WTC11 (cell line): Measurements from ENCODE around the gene EGFL8. TPM values are rescaled to one million over a fixed set of nuclear protein-coding genes. Genes with fewer than 3 reads are reported as not detected.

Experiments used
- ATAC-seq: fragments of 200-7000 bp; cut with Tn5 transposase; 2 replicates; pipeline ENCODE4 v1.10.0; 2021; ENCODE audit warnings: mild to moderate bottlenecking, moderate library complexity
- CTCF ChIA-PET: fragments of 300-600 bp; sonication (Branson Sonifier 250); formaldehyde crosslinking; loops from one replicate; lab custom pipeline; 2021; ENCODE audit warnings: antibody characterized with exemption; lab: Charles Lee
- POLR2A ChIA-PET: fragments of 350-600 bp; sonication (Branson Sonifier 250); formaldehyde crosslinking; loops from one replicate; lab custom pipeline; 2021; ENCODE audit warnings: antibody characterized with exemption; lab: Charles Lee
- DNase-seq: peaks from one replicate; pipeline ENCODE4 v3.0.0; 2021; ENCODE audit warnings: low spot score
- H3K27ac Mint-ChIP-seq: 2 replicates; pipeline ENCODE4 v1.8.0; 2021; ENCODE audit warnings: mixed read lengths
- H3K27me3 Mint-ChIP-seq: 2 replicates; pipeline ENCODE4 v1.8.0; 2021; ENCODE audit warnings: low read depth, mild to moderate bottlenecking, moderate library complexity, mixed read lengths
- H3K36me3 Mint-ChIP-seq: 2 replicates; pipeline ENCODE4 v1.8.0; 2021; ENCODE audit warnings: mixed read lengths
- H3K4me1 Mint-ChIP-seq: 2 replicates; pipeline ENCODE4 v1.8.0; 2022; ENCODE audit warnings: mixed read lengths
- H3K4me3 Mint-ChIP-seq: 2 replicates; pipeline ENCODE4 v1.8.0; 2021; ENCODE audit warnings: mild to moderate bottlenecking, moderate library complexity, mixed read lengths
- H3K9me3 Mint-ChIP-seq: 2 replicates; pipeline ENCODE4 v1.8.0; 2021; ENCODE audit warnings: mixed read lengths
- AR ChIP-seq: fragments of 250-450 bp; sonication (Bioruptor Pico); IDR thresholded peaks from 2 replicates; pipeline ENCODE4 v1.9.0; 2021; ENCODE audit warnings: mild to moderate bottlenecking
- EMX1 ChIP-seq: fragments of 250-450 bp; sonication (Bioruptor Pico); IDR thresholded peaks from 2 replicates; pipeline ENCODE4 v1.8.0; 2021; ENCODE audit warnings: mild to moderate bottlenecking
- GABPB1 ChIP-seq: sonication (generic); formaldehyde crosslinking; IDR thresholded peaks from 2 replicates; pipeline ENCODE4 v1.8.1; 2023; ENCODE audit warnings: mild to moderate bottlenecking, missing genetic modification reagents
- IRF2 ChIP-seq: sonication (generic); formaldehyde crosslinking; IDR thresholded peaks from 2 replicates; pipeline ENCODE4 v1.8.0; 2022; ENCODE audit warnings: low read depth, missing genetic modification reagents, borderline replicate concordance
- NFE2L1 ChIP-seq: sonication (generic); formaldehyde crosslinking; IDR thresholded peaks from 2 replicates; pipeline ENCODE4 v1.8.1; 2023; ENCODE audit warnings: missing genetic modification reagents
- NR2C2 ChIP-seq: sonication (generic); formaldehyde crosslinking; IDR thresholded peaks from 2 replicates; pipeline ENCODE4 v1.8.0; 2022; ENCODE audit warnings: mild to moderate bottlenecking, missing genetic modification reagents
- OVOL2 ChIP-seq: fragments of 250-450 bp; sonication (Bioruptor Pico); IDR thresholded peaks from 2 replicates; pipeline ENCODE4 v1.9.0; 2021; ENCODE audit warnings: mild to moderate bottlenecking, borderline replicate concordance
- PRDM15 ChIP-seq: sonication (generic); formaldehyde crosslinking; IDR thresholded peaks from 2 replicates; pipeline ENCODE4 v1.8.0; 2022; ENCODE audit warnings: missing genetic modification reagents
- SP1 ChIP-seq: sonication (generic); formaldehyde crosslinking; conservative IDR thresholded peaks from 2 replicates; pipeline ENCODE4 v1.8.1; 2022; ENCODE audit warnings: missing genetic modification reagents
- USF1 ChIP-seq: sonication (generic); formaldehyde crosslinking; IDR thresholded peaks from 2 replicates; pipeline ENCODE4 v1.8.0; 2022; ENCODE audit warnings: mild to moderate bottlenecking, missing genetic modification reagents
- USF2 ChIP-seq: sonication (generic); formaldehyde crosslinking; IDR thresholded peaks from 2 replicates; pipeline ENCODE4 v1.8.1; 2023; ENCODE audit warnings: mild to moderate bottlenecking, missing genetic modification reagents, moderate library complexity
- ZNF138 ChIP-seq: sonication (generic); formaldehyde crosslinking; conservative IDR thresholded peaks from 2 replicates; pipeline ENCODE4 v1.8.1; 2022; ENCODE audit warnings: mild to moderate bottlenecking, moderate library complexity, missing genetic modification reagents
- ZNF263 ChIP-seq: sonication (generic); formaldehyde crosslinking; IDR thresholded peaks from 2 replicates; pipeline ENCODE4 v1.8.1; 2022; ENCODE audit warnings: low read depth, mild to moderate bottlenecking, moderate library complexity, missing genetic modification reagents
- total RNA-seq: library from RNA; stranded (reverse); gene quantifications from 3 replicates; pipeline ENCODE4 v1.2.3, GENCODE V29; 2021

EGFL8 gene
- total RNA-seq, 1 experiment from 2014 or later = 17.5 TPM

- ChIA-PET POLR2A (interaction anchor here (0.5 to 1.2 kb wide), 3 partner anchors 13 to 567 kb away, joined by 3 read pairs; partner anchors contain the start of gene ATF6B), CTCF (interaction anchor here (0.6 to 1.9 kb wide), 6 partner anchors 8 to 764 kb away, joined by 3 to 11 read pairs (median 4); partner anchors contain the start of gene PRRT1)
- Mint-ChIP-seq H3K4me1 (peaks cover 64% of the 10 kb centered on the region), H3K27me3 (no peaks in the 10 kb centered on the region), H3K27ac (peak within 1 kb of the TSS; percentile 88), H3K36me3 (peaks cover 22% of the 10 kb centered on the region), H3K4me3 (peak within 1 kb of the TSS; percentile 85), H3K9me3 (no peaks in the 10 kb centered on the region)
- DNase-seq (peak; percentile 68), ATAC-seq (peak; percentile 64)
- TF ChIP-seq GABPB1 (CRISPR knock-in tag) = no peak
- TF ChIP-seq NR2C2 = no peak
- TF ChIP-seq PRDM15 = peak; percentile 95
- peak; percentile 57 for TF ChIP-seq SP1 (CRISPR knock-in tag)
- TF ChIP-seq NFE2L1 (CRISPR knock-in tag) = 0 out of 2 replicates have a peak, but pooled peaks have one; percentile 31
- TF ChIP-seq ZNF263 (CRISPR knock-in tag) = peak; percentile 96
- TF ChIP-seq ZNF138 (CRISPR knock-in tag) = no peak
Observed at GRCh38 chr6:32190054-32190851, 25.9 kb downstream of the EGFL8 start, which contains the start of gene PBX2. Gene PBX2, minus strand, starts transcription at chr6:32190202. Its CDS starts 287 bp downstream, at chr6:32189915.

GRCh38 chr6:32190911-32191677 lies 26.7 kb downstream of the EGFL8 start:
- H3K27me3 Mint-ChIP-seq = no peaks in the 10 kb centered on the region
- H3K4me3 Mint-ChIP-seq = peak overlapping the region; percentile 29
- CTCF ChIA-PET = interaction anchor here (1.2 to 1.9 kb wide), 3 partner anchors 9 to 72 kb away, joined by 3 to 11 read pairs (median 7); partner anchors contain the start of gene PRRT1
- no peak for TF ChIP-seq IRF2 (CRISPR knock-in tag)
- no peak for TF ChIP-seq EMX1 (CRISPR knock-in tag)
- no peak for TF ChIP-seq OVOL2
- no peak for TF ChIP-seq AR (CRISPR knock-in tag)
- TF ChIP-seq USF2 (CRISPR knock-in tag) = no peak
- TF ChIP-seq USF1 (CRISPR knock-in tag) = no peak
- H3K36me3 Mint-ChIP-seq = peaks cover 22% of the 10 kb centered on the region
- POLR2A ChIA-PET = interaction anchor here (0.5 to 1.2 kb wide), 2 partner anchors 63 to 568 kb away, joined by 3 read pairs; partner anchors contain the start of gene ATF6B
- H3K4me1 Mint-ChIP-seq = peaks cover 61% of the 10 kb centered on the region
- DNase-seq = no peak
- H3K27ac Mint-ChIP-seq = peak overlapping the region; percentile 70
- no peaks in the 10 kb centered on the region for H3K9me3 Mint-ChIP-seq
- ATAC-seq = no peak
